ENCODE measurements around the gene MAP3K14.

GRCh38 chr17:45320349-45320930 lies 3.6 kb upstream of the MAP3K14 start:
- TF ChIP-seq CTCF (IDR thresholded peaks at IDR 0.05; ENCODE audit: low read length) (no peak), EZH2phosphoT487 (IDR thresholded peaks at IDR 0.05; ENCODE audit: low read length) (no peak)

Data from MM.1S (cell line).